Measurements from ENCODE around the gene UMOD. TPM values are rescaled to one million over a fixed set of nuclear protein-coding genes. Genes with fewer than 3 reads are reported as not detected.

Gene UMOD
- total and polyA plus RNA-seq, 4 donors, result not detected

DNA sequence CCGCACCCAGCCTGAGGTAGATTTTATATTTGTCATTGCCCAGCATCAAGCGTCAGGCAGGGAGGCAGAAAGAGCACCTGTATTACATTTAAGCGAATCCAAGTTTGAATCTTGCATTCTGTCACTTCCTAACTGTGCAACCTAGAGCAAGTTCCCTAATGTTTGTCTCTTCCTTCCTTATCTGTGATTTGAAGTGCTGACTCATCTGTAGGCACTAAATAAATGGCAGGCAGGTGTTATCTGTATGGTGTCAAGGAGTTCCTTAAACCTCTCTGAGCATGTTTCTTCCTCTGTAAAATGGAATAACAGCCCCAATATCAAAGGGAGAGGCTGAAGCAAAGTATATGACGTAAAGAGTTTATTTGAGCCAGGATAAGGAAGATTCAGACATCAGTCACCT is 49.5 kb downstream of the UMOD start:
- TF ChIP-seq, protein P1, sequence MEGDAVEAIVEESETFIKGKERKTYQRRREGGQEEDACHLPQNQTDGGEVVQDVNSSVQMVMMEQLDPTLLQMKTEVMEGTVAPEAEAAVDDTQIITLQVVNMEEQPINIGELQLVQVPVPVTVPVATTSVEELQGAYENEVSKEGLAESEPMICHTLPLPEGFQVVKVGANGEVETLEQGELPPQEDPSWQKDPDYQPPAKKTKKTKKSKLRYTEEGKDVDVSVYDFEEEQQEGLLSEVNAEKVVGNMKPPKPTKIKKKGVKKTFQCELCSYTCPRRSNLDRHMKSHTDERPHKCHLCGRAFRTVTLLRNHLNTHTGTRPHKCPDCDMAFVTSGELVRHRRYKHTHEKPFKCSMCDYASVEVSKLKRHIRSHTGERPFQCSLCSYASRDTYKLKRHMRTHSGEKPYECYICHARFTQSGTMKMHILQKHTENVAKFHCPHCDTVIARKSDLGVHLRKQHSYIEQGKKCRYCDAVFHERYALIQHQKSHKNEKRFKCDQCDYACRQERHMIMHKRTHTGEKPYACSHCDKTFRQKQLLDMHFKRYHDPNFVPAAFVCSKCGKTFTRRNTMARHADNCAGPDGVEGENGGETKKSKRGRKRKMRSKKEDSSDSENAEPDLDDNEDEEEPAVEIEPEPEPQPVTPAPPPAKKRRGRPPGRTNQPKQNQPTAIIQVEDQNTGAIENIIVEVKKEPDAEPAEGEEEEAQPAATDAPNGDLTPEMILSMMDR (IDR thresholded peaks at IDR 0.05; ENCODE audit: control extremely low read depth, extremely low read depth), result no peak
- WGBS, 2 donors, result 56 to 63% methylated on average over 4 of the region's 4 CpGs

DNA sequence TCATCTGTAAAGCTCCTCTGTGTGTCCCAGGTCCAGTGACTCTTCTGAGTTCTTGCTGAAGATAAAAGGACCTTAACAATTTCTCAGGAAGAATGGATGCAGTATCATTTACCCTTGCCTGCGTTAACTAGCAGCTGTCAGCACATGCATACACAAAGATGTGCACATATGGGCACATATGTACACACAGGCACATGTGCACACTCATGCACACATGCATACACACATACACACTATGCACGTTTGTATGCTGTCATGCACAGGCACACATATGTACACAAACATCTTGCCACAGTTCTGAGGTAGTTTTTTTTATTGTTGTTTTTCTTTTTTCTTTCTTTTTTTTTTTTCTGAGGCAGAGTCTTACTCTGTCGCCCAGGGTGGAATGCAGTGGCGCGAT is 50.1 kb downstream of the UMOD start:
- Histone ChIP-seq H3K9ac (ENCODE audit: insufficient read depth in 1 of 2, low read length in 2 of 2) (no peak overlapping the region), H3K4me1 (ENCODE audit: control insufficient read depth in 5 of 5, insufficient read depth in 5 of 5, low read length in 5 of 5) (no peaks in the 10 kb centered on the region), H3K4me3 (no peak overlapping the region), H3K27me3 (ENCODE audit: control insufficient read depth in 3 of 3, insufficient read depth in 3 of 3, low read length in 2 of 3) (peaks cover 0 to 3% (median 2%) of the 10 kb centered on the region in 3 donors), H3K36me3 (ENCODE audit: control insufficient read depth in 4 of 4, insufficient read depth in 4 of 4, low read length in 4 of 4) (no peaks in the 10 kb centered on the region), H3K9me3 (ENCODE audit: control insufficient read depth in 4 of 4, insufficient read depth in 3 of 4, low read length in 3 of 4) (no peaks in the 10 kb centered on the region), H3K27ac (ENCODE audit: low read depth in 1 of 2, low read length in 1 of 2) (no peak overlapping the region)
- 78 to 79% methylated on average over 5 of the region's 5 CpGs for WGBS, 2 donors
- ATAC-seq (ENCODE audit: insufficient read depth, low FRiP score), result no peak
- no peak for DNase-seq
- TF ChIP-seq, protein P1 (IDR thresholded peaks at IDR 0.05; ENCODE audit: control extremely low read depth, extremely low read depth), result no peak

More for the DNA sequence above, 49.5 kb downstream of the UMOD start:
- no peaks in the 10 kb centered on the region for H3K36me3 ChIP-seq (ENCODE audit: control insufficient read depth in 4 of 4, insufficient read depth in 4 of 4, low read length in 4 of 4)
- no peaks in the 10 kb centered on the region for H3K4me1 ChIP-seq (ENCODE audit: control insufficient read depth in 5 of 5, insufficient read depth in 5 of 5, low read length in 5 of 5)
- H3K4me3 ChIP-seq, result no peak overlapping the region
- DNase-seq (no peak), ATAC-seq (ENCODE audit: insufficient read depth, low FRiP score) (no peak)
- H3K27me3 ChIP-seq (ENCODE audit: control insufficient read depth in 3 of 3, insufficient read depth in 3 of 3, low read length in 2 of 3), result peaks cover 0 to 8% (median 2%) of the 10 kb centered on the region in 3 donors
- no peak overlapping the region for H3K9ac ChIP-seq (ENCODE audit: insufficient read depth in 1 of 2, low read length in 2 of 2)
- no peaks in the 10 kb centered on the region for H3K9me3 ChIP-seq (ENCODE audit: control insufficient read depth in 4 of 4, insufficient read depth in 3 of 4, low read length in 3 of 4)
- no peak overlapping the region for H3K27ac ChIP-seq (ENCODE audit: low read depth in 1 of 2, low read length in 1 of 2)

DNA sequence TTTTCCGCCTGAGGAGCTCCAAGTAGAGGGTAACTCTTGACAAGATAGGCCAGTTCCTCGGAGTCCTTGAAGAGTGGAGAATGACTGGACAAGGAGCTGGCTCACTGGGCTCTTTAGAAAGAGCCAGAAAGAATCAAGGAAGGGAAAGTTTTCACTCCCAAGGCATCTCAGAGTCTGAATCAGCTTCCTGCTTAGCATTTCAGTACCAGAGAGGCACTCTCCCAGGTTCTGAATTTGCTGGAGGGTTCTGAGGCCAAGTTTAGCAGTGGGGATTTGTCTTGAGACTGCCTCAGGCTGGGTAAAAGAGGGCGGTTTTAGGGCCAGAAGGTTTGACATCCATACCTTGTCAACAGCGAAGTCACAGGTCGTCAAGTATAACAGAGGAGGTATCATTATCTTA is 50.7 kb downstream of the UMOD start:
- 69 to 76% methylated on average over 5 of the region's 5 CpGs for WGBS, 2 donors
- DNase-seq, result no peak

More for the DNA sequence above, 50.7 kb downstream of the UMOD start:
- H3K9ac ChIP-seq (ENCODE audit: insufficient read depth in 1 of 2, low read length in 2 of 2), result no peak overlapping the region
- H3K9me3 ChIP-seq (ENCODE audit: control insufficient read depth in 4 of 4, insufficient read depth in 3 of 4, low read length in 3 of 4), result no peaks in the 10 kb centered on the region
- H3K4me3 ChIP-seq, result no peak overlapping the region
- H3K36me3 ChIP-seq (ENCODE audit: control insufficient read depth in 4 of 4, insufficient read depth in 4 of 4, low read length in 4 of 4), result no peaks in the 10 kb centered on the region
- no peak overlapping the region for H3K27ac ChIP-seq (ENCODE audit: low read depth in 1 of 2, low read length in 1 of 2)
- TF ChIP-seq, protein P1 (IDR thresholded peaks at IDR 0.05; ENCODE audit: control extremely low read depth, extremely low read depth), result no peak
- no peak for ATAC-seq (ENCODE audit: insufficient read depth, low FRiP score)
- no peaks in the 10 kb centered on the region for H3K4me1 ChIP-seq (ENCODE audit: control insufficient read depth in 5 of 5, insufficient read depth in 5 of 5, low read length in 5 of 5)
- H3K27me3 ChIP-seq (ENCODE audit: control insufficient read depth in 3 of 3, insufficient read depth in 3 of 3, low read length in 2 of 3), result peaks cover 0 to 3% (median 2%) of the 10 kb centered on the region in 3 donors

Measured in lung (tissue), 12 donors.